ENCODE measurements around the gene EPHB2. TPM values are rescaled to one million over a fixed set of nuclear protein-coding genes. Genes with fewer than 3 reads are reported as not detected.
A peak's percentile ranks its signal among the peaks of the same experiment; 100 is the strongest.

Gene EPHB2
- total and polyA plus RNA-seq, 2 donors from 2014 or later: 3.0 to 9.5 TPM

DNA sequence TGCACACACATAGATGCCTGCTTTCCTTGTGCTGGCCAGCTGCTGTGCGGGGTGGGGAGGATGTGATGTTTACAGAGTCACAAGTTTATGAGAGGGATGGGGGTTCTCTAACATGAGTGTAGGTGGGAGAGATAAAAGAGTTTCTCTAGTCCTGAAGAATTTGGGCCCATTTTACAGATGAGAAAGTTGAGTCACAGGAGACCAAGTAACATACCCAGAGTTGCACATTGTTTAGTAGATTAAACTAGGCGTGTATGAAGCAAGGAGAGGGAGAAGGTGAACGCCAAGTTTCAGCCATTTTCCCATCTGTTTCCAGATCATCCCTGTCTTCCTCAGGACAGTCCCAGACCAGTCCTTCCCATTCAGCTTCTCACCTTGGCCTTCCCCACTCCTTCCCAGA lies 126.7 kb downstream of the EPHB2 start:
- FAIRE-seq: no peak
- no peaks in the 10 kb centered on the region for H3K4me1 ChIP-seq (ENCODE audit: control insufficient read depth in 2 of 3, insufficient read depth in 2 of 3, low read depth in 1 of 3, low read length in 3 of 3)
- H3K9ac ChIP-seq (ENCODE audit: low read length in 3 of 3): no peak overlapping the region
- no peak overlapping the region for H3K27ac ChIP-seq (ENCODE audit: low read depth in 2 of 2, low read length in 2 of 2)
- DNase-seq: peak in 1 of 5 donors; percentile 19
- intact Hi-C loops (cut with DNase I): no loop called here
- H3K27me3 ChIP-seq (ENCODE audit: control insufficient read depth, insufficient read depth, low read length): no peaks in the 10 kb centered on the region
- no peaks in the 10 kb centered on the region for H3K36me3 ChIP-seq (ENCODE audit: control insufficient read depth in 2 of 3, insufficient read depth in 3 of 3, low read length in 3 of 3)
- no peaks in the 10 kb centered on the region for H3K9me3 ChIP-seq (ENCODE audit: control insufficient read depth in 2 of 3, insufficient read depth in 1 of 3, low read length in 3 of 3)
- no peak for TF ChIP-seq CTCF (IDR thresholded peaks at IDR 0.05; ENCODE audit: borderline replicate concordance, extremely low read depth, insufficient read depth)
- H3K4me3 ChIP-seq (ENCODE audit: low read length in 3 of 3): no peak overlapping the region

DNA sequence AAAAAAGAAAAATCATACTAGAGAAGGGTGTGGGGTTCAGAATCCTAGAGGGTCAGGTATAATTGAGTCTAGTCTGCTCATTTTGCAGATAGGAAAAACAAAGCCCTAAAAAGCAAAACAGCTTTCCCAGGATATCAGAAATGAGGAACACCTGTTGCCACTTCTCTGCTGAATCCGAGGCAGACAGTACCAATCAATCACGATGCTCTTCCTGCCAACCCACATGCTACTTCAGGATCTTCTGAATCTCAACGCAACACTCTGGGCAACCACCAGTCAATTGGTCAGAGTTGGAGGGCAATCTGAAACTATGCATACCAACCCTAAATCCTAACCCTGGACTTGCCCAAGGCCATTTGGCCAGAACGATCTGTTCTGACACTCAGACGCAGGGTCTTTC lies 128.3 kb downstream of the EPHB2 start:
- FAIRE-seq (no peak), DNase-seq (no peak)
- intact Hi-C loops (cut with DNase I): no loop called here
- Histone ChIP-seq H3K4me3 (ENCODE audit: low read length in 3 of 3) (no peak overlapping the region), H3K4me1 (ENCODE audit: control insufficient read depth in 2 of 3, insufficient read depth in 2 of 3, low read depth in 1 of 3, low read length in 3 of 3) (no peaks in the 10 kb centered on the region), H3K9me3 (ENCODE audit: control insufficient read depth in 2 of 3, insufficient read depth in 1 of 3, low read length in 3 of 3) (no peaks in the 10 kb centered on the region), H3K27me3 (ENCODE audit: control insufficient read depth, insufficient read depth, low read length) (no peaks in the 10 kb centered on the region), H3K36me3 (ENCODE audit: control insufficient read depth in 2 of 3, insufficient read depth in 3 of 3, low read length in 3 of 3) (no peaks in the 10 kb centered on the region), H3K27ac (ENCODE audit: low read depth in 2 of 2, low read length in 2 of 2) (no peak overlapping the region), H3K9ac (ENCODE audit: low read length in 3 of 3) (no peak overlapping the region)
- TF ChIP-seq CTCF (IDR thresholded peaks at IDR 0.05; ENCODE audit: borderline replicate concordance, extremely low read depth, insufficient read depth): no peak

DNA sequence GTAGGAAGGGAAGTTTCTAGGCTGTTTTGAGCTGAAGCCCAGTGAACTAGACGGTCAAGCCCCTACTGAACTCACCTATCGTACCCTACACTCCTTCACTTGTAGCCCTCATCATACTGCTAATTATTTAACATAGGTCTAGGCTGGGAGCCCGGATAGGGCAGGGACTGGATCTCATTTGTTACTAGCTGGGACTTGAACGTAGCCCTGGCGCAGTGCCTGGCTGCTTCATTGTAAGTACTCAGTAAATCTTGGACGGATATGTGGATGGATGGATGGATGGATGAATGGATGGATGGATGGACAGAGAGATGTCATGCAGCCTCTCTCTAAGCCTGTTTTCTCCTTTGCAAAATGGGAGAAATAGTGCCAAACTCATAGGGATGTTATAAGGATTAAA lies 129.2 kb downstream of the EPHB2 start:
- TF ChIP-seq CTCF (IDR thresholded peaks at IDR 0.05; ENCODE audit: borderline replicate concordance, extremely low read depth, insufficient read depth): no peak
- Histone ChIP-seq H3K27me3 (ENCODE audit: control insufficient read depth, insufficient read depth, low read length) (no peaks in the 10 kb centered on the region), H3K9ac (ENCODE audit: low read length in 3 of 3) (no peak overlapping the region), H3K36me3 (ENCODE audit: control insufficient read depth in 2 of 3, insufficient read depth in 3 of 3, low read length in 3 of 3) (no peaks in the 10 kb centered on the region), H3K27ac (ENCODE audit: low read depth in 2 of 2, low read length in 2 of 2) (no peak overlapping the region), H3K4me1 (ENCODE audit: control insufficient read depth in 2 of 3, insufficient read depth in 2 of 3, low read depth in 1 of 3, low read length in 3 of 3) (no peaks in the 10 kb centered on the region), H3K9me3 (ENCODE audit: control insufficient read depth in 2 of 3, insufficient read depth in 1 of 3, low read length in 3 of 3) (no peaks in the 10 kb centered on the region), H3K4me3 (ENCODE audit: low read length in 3 of 3) (no peak overlapping the region)
- FAIRE-seq (no peak), DNase-seq (peak in 1 of 5 donors; percentile 23)
- intact Hi-C loops (cut with DNase I): no loop called here

DNA sequence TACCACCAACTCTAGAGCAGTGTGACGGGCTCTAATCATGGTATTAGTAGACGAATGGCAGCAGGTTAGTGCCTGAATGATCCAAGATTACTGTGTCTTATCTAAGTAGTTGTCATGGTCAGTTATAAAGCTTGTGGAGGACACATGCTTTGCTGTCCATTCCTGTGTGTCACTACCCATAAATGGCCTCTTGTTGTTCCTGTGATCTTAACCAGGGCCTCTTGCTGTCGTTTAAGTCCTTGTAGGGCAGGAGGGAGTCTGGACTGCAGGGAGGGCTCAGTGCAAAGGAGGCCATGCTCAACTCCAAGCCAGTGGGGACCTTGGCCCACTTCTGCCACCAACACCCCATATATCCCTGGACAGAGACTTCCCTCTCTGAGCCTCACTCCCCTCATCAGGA lies 130.5 kb downstream of the EPHB2 start:
- no peak for FAIRE-seq
- intact Hi-C loops (cut with DNase I): no loop called here
- H3K36me3 ChIP-seq (ENCODE audit: control insufficient read depth in 2 of 3, insufficient read depth in 3 of 3, low read length in 3 of 3): no peaks in the 10 kb centered on the region
- no peak for DNase-seq
- no peaks in the 10 kb centered on the region for H3K9me3 ChIP-seq (ENCODE audit: control insufficient read depth in 2 of 3, insufficient read depth in 1 of 3, low read length in 3 of 3)
- no peak overlapping the region for H3K4me3 ChIP-seq (ENCODE audit: low read length in 3 of 3)
- no peak overlapping the region for H3K9ac ChIP-seq (ENCODE audit: low read length in 3 of 3)
- no peak for TF ChIP-seq CTCF (IDR thresholded peaks at IDR 0.05; ENCODE audit: borderline replicate concordance, extremely low read depth, insufficient read depth)
- no peaks in the 10 kb centered on the region for H3K4me1 ChIP-seq (ENCODE audit: control insufficient read depth in 2 of 3, insufficient read depth in 2 of 3, low read depth in 1 of 3, low read length in 3 of 3)
- H3K27me3 ChIP-seq (ENCODE audit: control insufficient read depth, insufficient read depth, low read length): no peaks in the 10 kb centered on the region
- H3K27ac ChIP-seq (ENCODE audit: low read depth in 2 of 2, low read length in 2 of 2): no peak overlapping the region

Measured in kidney (tissue), 14 donors.